ENCODE measurements around the gene WSCD2.
"Not testable (repeated sequence)": the region's sequence is repeated elsewhere in the genome, so short reads cannot be mapped to it uniquely, and the experiment has no call there.

The WSCD2 gene

DNA sequence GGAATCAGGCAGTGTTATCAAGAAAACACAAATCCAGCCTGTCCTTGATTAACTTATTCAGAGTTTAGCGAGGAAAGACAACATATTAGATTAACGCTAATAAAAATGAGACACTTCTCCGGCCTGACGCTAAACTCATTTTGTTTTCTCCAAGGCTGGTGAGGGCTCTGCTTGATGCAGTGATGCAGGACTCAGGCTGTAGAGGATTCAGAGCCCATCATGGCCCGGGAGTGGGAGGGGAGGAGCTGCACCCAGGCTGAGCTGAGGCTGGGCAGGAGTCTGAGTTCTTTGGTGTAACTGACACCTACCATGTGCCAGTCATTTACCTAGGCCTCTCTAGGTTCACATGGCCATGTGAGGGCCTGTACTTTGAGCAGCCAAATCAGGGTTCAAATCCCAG, 70.0 kb downstream of the WSCD2 start:
- DNase-seq: no peak

DNA sequence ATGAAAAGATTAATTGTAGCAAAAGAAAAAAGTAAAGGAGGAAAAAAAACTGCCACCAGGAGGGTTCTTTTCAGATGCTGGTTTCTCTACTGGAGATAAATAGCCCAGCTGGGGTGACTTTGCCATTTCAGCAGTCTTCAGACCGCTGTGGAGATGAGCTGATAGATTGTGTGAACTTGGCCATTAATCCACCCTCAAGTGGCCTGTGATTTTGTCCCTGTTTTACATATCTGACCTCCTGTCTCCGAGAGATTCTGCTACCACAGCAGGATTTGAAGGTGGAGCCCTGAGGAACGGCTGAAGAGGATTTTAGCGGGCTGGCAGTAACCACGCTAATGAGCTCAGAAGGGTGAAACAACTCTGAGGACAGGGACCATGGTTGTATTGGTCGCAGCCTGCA, 72.7 kb downstream of the WSCD2 start:
- DNase-seq: no peak

DNA sequence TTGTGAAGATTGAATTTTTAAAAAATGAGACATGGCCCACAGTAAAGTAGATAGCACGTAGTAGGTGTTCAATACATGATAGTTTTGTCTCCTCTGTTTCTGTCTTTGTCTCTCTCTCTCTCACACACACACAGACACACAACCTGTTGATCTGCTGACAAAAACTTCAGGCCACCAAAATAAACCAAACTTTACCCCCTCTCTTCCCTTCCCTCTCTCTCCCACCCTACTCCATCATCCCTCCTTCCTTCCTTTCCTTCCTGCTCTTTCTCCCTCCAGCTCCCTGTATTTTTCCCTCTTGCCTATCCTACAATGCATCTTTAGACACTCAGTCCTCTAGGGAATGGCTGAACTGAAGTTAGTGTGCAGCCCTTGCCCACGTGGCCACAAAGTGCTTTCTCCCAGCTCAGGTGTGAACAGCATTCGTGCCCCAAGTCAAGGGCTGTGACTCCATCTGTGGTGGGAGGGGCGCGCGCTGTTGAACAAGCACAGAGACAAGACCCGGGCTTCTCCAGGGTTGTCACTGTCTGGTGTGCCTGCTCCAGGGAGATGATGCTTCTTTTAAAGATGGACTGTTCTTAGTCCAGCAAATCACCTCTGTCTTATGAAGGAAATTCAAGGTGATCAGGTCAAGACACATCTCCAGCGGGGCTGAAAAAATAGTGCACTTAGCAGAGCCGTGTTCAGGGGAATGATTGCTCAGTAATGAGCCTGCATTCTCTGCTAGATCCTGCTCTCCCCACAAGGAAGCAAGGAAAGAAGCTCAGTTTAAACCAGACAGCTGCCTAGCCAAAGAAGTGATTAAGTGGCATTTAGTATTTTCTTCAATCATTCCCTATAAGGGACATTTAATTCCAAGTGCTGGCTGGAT, 75.3 kb downstream of the WSCD2 start:
- no peak for DNase-seq

DNA sequence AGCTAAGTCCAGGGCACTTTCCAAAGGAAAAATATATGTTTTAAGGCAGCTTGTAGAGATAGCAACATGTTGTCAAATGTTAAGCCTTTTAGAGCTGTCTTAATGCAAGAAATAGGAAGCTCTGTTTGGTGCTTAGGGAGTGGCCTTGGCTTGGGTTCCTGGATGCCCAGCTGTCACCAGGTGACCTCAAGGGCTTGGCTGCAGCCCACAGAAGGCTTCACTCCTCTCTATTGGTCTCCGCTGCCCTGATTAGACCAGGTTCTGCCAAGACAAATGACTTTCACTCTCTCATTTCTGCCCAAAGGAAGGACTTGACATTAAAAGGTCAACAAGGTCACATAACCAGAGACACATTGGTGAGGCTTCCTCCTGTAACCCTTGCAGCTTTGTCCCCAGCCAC, 76.8 kb downstream of the WSCD2 start:
- DNase-seq: no peak

DNA sequence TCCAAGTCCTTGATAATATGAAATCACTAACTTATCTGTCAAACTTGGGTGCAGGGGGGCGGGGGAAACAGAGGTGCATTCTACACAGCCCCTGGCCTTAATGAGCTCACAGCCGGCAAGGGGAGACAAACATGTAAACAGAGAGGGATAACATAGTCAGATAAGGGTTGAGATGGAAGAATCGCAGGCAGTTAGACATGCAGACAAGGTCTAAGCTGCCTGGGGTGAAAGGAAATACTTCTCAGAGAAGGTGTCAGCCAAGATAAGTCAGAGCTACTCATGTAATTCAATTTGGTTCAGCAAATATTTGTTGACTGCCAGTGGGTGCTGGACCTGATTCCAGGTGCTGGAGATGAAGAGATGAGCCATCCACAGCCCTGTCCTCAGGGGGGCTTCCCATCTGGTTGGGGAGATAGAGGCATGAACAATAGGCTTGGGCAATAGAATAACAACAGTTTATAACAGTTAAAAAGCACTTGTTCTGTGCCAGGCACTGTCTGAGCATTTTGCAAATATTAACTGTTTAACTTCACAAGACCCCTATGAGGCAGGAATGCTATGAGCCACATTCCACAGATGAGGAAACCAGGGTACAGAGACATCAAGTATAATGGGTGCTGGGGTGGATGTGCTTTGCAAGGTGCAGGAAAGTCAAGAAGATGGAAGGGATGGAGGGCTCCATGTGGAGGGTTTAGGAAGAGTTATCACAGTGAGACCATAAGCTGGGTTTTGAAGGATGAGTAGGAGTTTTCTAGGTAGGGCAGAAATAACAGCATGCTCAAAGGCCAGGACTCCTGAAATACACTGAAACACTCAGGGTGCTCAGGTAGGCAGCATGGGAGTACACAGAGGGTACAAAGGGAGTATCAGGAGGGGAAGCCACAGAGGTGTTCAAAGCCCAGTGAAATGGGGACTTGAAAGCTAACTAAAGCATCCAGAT, 79.0 kb downstream of the WSCD2 start:
- DNase-seq: no peak

DNA sequence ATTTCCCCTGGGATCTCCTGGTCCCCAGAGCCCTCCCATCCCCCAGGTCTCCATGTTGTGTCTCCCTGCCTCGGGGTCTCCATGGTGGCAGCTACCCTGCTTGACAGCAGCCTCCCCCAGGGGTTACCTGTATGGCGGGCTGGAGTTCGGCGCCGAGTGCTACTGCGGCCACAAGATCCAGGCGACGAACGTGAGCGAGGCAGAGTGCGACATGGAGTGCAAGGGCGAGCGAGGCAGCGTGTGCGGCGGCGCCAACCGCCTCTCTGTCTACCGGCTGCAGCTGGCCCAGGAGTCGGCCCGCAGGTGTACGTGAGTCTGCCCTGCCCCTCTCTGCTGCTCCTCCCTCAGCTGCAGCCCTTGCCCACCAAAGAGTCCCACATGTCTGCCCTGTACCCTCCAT, 80.9 kb downstream of the WSCD2 start:
- no peak for DNase-seq

DNA sequence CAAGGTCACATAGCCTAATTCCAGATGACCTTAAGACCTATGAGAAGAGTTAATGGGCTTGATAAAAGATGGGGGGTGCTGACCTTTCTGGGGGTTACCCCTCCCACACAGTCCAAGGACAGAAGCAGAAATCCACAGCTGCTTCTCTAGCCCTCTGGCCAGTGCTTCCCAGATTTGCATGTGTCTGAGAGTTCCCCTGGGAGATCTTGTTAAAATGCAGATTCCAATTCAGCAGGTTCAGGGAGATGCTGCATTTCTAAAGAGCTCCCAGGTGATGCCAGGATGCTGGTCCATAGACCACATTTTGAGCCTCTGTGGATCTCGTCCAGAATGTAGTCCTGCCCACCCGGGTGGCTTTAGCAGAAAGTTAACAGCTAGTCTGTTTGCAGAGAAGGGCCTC, 82.1 kb downstream of the WSCD2 start:
- no peak for DNase-seq

DNA sequence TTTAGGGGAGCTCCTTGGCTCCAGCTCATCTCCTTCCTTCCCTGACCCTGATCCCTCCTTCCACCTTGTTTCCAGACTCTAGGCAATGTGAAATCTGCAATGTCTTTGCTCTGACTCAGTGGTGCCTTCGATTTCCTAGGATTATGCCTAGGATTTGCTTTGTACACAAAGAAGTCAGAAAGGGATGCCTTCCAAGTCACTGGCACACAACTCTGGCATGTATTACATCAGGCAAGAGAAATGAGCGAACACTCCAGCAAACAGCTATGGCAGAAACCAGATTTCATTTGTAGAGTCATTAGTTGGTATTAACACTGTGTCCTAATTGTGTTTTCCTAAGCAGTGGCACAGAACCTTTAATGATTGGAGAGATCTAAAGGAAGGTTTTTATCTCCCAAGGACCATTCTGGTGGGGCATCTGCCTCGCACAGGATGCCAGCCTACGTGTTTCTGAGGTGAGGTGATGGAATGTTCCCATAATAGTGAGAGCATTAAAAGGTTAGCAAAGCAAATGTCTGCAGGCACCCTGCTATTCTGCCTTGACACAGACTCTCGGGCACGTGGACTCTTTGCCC, 84.9 kb downstream of the WSCD2 start:
- DNase-seq: no peak

DNA sequence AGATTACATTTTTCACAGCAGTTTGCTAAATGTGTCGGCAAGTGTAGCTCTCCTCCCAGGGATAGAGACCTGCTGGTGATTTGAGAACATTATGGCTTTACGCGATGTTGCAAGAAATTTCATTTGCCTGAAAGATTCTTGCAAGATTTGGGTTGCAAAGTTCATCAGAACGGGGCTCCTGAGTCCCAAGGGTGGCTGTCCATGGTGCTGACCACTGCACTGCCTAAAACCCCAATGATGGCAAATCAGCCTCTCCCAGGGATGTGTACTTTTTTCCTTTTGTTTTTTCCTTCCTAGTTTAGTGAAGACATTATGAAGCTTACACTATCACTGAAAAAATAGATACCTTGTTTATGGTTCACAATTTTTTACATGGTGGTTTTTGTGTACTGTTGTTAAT, 85.4 kb downstream of the WSCD2 start:
- DNase-seq: peak; percentile 16 to 26

DNA sequence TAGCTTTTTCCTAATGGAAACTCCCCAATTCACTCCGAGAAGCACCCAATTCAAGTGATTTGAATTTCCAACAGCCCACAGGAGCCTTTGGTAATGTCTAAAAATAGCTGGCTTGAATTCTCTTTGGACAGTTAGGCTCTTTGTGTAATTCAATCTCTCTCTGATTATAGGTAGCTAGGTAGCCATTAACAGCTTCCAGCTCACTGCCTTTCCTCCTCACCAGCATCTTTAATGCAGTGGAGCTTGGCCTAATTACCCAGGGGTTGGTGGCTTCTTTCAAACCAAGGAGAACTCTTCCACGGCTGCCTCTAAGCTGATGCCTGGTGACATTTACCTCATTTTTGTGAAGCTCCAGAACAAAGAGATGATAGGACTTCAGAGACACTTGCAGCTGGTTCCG, 86.4 kb downstream of the WSCD2 start:
- DNase-seq: no peak

DNA sequence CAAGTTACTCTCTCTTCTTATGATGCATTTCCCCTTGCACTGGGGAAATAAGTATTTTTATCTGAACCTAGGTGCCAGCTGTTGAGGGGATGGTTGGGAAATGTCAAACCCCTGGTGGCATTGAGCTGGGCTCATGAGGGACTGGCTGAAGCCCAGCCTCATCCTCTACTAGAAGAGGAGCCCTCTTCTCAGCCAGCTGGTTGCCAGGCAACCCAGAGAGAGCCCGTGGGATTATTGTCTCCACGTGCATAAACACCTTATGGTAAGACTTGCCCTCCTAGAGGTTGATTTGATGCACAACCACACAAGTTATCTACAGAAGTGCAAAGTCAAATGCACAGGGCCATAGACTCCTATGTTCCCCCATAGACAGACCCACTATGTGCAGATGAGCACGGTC, 89.8 kb downstream of the WSCD2 start:
- no peak for DNase-seq

DNA sequence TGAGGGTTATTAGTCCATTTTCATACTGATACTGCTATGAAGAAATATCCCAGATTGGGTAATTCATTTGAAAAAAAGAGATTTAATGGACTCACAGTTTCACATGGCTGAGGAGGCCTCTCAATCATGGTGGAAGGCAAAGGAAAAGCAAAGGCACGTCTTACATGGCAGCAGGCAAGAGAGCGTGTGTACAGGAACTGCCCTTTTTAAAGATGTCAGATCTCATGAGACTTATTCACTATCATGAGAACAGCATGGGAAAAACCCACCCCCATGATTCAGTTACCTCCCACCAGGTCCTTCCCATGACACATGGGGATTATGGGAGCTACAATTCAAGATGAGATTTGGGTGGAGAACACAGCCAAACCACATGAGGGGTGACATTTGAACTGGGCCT, 96.0 kb downstream of the WSCD2 start:
- not testable (repeated sequence) for DNase-seq

DNA sequence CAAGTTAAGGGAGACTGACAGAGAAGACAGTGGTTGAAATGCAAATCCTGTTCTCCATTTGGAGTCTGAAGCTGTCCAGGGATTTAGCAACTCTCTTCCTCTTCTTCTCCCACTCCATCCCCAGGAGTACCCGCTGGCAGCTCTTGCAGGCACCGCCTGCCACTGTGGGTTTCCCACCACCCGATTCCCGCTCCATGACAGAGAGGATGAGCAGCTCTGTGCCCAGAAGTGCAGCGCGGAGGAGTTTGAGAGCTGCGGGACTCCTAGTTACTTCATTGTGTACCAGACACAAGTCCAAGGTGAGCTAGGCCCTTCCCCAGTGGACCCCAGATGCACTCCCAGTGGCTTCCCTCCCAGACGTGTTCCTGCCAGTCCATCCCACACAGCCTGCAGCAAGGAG, 97.8 kb downstream of the WSCD2 start:
- no peak for DNase-seq

DNA sequence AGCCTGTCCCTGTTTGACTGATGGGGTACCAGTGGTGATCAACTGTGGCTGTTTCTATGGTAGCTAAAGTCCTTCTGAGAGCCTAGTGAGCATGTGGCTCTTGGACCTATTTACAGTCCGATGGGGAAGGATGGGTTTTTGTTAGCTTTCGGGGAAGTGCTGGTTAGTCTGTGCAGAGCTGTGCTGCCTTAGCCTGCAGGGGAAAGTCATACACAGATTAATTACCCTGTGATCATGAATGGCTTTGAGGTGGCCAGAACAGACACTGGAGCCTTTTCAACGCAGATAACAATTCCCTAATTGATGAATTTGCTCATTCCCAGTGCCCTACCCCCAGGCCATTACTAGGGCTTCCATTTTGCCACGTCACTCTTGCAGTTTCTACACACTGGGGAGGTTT, 99.7 kb downstream of the WSCD2 start:
- DNase-seq: no peak

DNA sequence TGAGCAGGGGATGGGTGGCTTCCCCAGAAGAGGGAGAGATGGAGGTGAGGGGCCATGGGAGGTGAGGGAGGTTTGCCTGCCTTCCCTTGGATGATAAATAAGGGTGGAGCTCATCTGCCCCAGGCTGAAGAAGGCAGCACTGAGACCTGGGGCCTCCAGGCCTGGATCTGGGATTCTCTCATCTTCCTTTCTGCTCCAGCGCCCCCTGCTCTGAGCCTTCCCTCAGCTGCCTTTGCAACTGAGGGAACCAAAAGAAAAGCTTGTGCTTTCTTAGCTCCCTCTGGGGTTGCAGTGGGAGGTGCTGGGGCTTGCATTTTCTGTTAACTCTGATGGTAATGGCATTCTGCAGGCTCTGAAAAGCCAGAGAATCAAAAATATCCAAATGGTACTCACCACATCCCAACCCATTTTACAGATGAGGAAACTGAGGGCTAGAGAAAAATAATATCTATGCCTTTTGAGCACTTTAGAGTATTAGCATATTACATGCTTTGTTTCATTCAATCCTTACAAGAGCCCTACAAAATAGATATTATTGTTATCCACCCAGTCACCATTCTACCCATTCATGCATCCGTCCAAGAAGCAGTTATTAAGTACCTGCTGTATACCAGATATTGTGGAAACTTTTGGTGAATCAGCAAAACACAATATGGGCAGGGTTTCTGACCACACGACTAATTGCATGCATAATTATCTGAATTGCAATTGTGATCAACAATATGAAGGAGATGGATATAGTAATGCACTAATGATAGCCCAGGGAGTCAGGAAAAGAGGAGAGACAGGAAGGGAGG, 102.2 kb downstream of the WSCD2 start:
- no peak for DNase-seq

DNA sequence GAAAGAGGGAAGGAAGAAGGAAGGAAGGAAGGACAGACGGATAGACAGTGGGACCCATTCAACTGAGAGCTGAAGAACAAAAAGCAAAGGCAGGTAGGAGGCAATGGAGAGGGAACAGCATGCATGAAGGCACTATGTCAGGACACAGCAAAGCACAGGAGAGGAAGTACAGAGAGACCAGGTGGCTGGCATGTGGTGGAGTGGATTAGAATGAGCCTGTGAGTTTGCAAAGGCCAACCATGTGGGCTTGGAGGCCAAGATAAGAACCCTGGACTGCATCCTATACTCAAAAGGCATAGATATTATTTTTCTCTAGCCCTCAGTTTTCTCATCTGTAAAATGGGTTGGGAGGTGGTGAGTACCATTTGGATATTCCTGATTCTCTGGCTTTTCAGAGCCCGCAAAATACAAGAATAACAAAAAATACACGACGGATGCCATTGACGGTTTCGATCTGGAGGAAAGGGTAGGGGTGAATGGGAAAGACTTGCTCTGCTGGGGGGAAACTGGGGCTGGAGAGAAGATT, 102.9 kb downstream of the WSCD2 start:
- DNase-seq: no peak

DNA sequence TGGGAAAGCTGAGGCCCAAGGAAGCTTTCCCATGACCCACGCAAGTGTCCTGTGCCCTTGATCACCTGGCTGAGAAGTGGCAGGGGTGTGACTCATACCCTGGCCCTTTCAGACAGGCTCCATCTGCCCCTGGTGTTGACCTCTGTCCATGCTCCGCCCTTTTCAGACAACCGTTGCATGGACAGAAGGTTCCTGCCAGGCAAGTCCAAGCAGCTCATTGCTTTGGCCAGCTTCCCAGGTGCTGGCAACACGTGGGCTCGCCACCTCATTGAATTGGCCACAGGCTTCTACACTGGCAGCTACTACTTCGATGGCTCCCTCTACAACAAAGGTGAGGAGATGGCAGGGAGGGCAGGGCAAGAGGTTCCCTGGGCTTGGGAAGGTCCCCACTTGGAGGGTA, 103.5 kb downstream of the WSCD2 start:
- DNase-seq: no peak

DNA sequence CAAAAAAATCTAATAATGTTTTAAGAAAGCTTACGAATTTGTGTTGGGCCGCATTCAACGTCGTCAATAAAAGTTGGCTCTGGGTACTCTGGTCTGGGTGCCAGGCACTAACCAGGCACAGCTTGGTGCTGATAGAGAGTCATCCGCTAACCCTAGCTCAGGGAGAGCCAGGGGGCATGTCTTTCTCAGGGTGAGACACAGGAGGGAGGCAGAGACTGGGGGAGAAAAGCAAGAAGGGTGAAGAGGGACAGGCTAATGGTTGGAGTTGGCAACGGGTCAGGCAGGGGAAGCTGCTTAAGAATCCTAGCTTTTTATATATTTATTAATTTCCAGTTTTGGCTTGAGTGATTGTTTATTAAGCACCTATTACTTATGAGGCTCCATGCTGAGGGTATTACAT, 105.1 kb downstream of the WSCD2 start:
- DNase-seq: no peak

DNA sequence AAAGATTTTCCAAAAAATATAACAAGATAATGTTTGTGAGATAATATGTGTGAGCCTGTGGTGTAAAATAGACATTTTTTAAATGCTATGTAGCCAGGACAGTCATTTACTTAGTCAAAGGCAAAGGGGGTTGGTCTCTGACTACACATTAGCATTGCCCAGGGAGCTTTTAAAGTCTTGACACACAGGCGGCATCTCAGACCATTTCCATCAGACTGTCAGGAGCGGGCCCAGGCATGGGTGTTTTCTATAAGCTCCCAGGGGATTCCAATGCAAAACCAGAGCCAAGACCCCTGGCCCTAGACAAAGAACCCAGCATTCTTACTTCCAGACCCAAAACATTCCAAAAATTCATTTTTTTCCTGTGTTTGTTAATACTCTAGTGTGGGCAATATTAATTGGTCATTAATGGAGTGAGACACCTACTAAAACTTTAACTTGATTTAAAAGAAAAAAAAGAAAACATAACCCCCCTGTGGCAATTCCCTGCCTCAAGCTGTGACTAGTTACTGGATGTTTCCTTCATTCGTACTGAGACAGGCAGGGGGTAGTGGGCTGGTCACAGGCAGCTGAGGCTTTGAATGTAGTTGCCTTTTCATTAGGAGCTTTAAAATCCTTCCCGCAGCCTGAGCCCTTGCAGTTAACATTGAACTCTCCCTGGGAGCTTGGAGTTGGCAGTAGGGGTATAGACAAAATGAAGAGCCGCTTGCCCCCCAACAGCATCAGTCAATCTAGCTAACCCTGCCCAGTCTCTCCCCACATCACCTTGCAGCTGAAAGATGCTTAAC, 106.3 kb downstream of the WSCD2 start:
- no peak for DNase-seq

DNA sequence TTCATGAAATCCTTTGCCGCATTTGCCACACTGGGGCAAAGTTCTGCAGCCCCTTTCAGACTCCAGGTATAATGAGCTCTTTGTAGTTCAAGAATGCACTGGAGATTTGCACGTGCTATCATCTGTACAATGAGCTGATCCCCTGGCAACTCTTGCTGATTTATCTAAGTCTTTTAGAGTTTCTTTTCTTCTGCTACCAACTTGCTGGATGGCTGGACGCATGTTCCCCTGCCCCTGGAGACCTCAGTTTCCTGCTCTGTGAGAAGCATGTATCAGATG, 106.8 kb downstream of the WSCD2 start:
- DNase-seq: no peak

DNA sequence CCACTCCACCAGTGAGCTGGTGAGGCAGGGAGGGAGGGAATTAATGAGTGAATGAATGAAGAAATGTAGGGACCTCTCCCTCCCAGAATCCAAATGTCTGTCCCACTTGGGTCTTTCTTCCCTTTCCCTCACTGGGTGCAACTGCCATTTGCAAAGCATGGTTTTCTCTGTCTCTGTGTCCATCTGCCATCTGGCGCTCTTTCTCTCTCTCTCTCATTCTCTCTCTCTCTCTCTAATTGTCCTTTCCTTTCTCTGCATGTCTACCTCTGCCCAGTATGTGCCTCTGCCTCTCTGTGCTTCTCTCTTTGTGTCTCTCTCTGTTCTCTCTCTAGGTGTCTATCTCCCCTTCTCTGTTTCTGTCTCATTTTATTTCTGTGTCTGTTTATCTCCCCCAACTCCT, 107.3 kb downstream of the WSCD2 start:
- DNase-seq: no peak

DNA sequence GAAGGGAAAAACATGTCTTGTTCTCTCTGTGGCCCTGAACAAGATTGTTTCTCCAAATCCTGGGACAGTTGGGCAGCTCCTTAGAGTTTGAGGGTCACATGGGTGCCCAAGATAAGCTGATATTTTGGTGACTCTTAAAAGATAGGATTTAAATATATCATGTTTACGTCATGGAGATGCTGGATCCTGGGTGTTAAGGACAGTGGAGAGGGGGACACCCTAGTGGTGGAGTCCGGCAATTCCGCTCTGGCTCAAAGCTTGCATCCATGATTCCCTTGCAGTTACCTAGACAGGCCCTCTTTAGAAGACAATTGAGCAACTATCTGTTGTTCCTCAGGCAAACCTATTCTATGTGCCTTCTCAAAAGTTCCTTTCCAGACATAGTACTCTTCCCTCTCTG, 108.2 kb downstream of the WSCD2 start:
- no peak for DNase-seq
